ENCODE data around the gene RNF149. TPM values are rescaled to one million over a fixed set of nuclear protein-coding genes. Genes with fewer than 3 reads are reported as not detected.
"Not testable (repeated sequence)": the region's sequence is repeated elsewhere in the genome, so short reads cannot be mapped to it uniquely, and the experiment has no call there.

RNF149 gene
- total RNA-seq, 1 donor from 2014 or later = 35.0 TPM

DNA sequence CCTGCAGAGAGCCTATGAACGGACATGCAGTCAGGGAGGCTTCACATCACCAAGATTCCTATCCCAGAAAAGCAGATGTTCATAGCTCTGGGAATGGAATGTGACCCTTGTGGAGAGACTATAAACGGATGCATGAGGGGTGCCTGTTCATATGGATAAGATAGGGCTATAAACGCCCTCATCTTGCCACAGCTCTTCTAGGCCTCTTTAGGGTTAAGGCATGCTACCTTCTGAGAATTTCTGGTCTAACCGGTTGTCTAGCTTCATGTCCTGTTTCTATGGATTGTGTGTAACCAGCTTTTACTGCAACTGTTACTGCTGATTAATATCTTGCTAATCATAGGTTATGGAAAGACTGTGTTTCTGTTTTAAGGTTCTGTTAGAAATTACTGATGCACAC is 64.1 kb downstream of the RNF149 start:
- not testable (repeated sequence) for H4K20me1 ChIP-seq (ENCODE audit: low read depth); H3K27me3 Mint-ChIP-seq (ENCODE audit: insufficient read depth, low read depth); DNase-seq (ENCODE audit: low spot score); H3K4me1 ChIP-seq; H3K27me3 ChIP-seq; H3K79me2 ChIP-seq (ENCODE audit: low read depth); H3K4me3 Mint-ChIP-seq; H3K9ac ChIP-seq; H3K9me3 Mint-ChIP-seq; H3K36me3 ChIP-seq; H3F3A ChIP-seq (ENCODE audit: low read depth); H3K4me3 ChIP-seq; H3K4me1 Mint-ChIP-seq; H3K36me3 Mint-ChIP-seq; H3K4me2 ChIP-seq; H2AFZ ChIP-seq (replicated peaks); H3K27ac ChIP-seq; H3K9me3 ChIP-seq (ENCODE audit: low read depth)
- peak overlapping the region; percentile 13 for H3K27ac Mint-ChIP-seq

DNA sequence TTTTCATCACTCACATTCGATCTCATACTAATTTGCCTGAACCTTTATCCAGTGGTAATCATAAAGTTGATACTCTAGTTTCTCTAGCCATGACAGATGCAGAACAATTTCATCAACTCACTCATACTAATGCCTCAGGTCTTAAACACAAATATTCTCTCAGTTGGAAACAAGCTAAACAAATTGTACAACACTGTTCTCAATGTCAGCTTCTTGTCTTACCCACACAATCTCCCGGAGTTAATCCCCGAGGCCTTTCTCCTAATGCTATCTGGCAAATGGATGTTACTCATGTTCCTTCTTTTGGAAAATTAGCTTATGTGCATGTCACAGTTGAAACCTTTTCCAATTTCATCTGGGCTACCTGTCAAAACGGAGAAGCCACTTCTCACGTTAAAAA is 67.3 kb downstream of the RNF149 start:
- Mint-ChIP-seq H3K27me3 (ENCODE audit: insufficient read depth, low read depth) (no peaks in the 10 kb centered on the region), H3K36me3 (no peaks in the 10 kb centered on the region), H3K9me3 (no peaks in the 10 kb centered on the region), H3K4me1 (peaks cover 6% of the 10 kb centered on the region), H3K27ac (no peak overlapping the region), H3K4me3 (no peak overlapping the region)
- Histone ChIP-seq H3K4me3 (no peak overlapping the region), H3K36me3 (no peaks in the 10 kb centered on the region), H3K27ac (no peak overlapping the region), H4K20me1 (ENCODE audit: low read depth) (no peaks in the 10 kb centered on the region), H3K9me3 (ENCODE audit: low read depth) (no peaks in the 10 kb centered on the region), H3K9ac (no peak overlapping the region), H3K27me3 (no peaks in the 10 kb centered on the region), H3K4me2 (no peak overlapping the region), H3F3A (ENCODE audit: low read depth) (no peaks in the 10 kb centered on the region), H3K79me2 (ENCODE audit: low read depth) (no peaks in the 10 kb centered on the region), H2AFZ (replicated peaks) (no peak overlapping the region), H3K4me1 (no peaks in the 10 kb centered on the region)
- DNase-seq (ENCODE audit: low spot score) = no peak
- no peak for TF ChIP-seq EZH2phosphoT487 (IDR thresholded peaks at IDR 0.05)
- TF ChIP-seq, protein P1, sequence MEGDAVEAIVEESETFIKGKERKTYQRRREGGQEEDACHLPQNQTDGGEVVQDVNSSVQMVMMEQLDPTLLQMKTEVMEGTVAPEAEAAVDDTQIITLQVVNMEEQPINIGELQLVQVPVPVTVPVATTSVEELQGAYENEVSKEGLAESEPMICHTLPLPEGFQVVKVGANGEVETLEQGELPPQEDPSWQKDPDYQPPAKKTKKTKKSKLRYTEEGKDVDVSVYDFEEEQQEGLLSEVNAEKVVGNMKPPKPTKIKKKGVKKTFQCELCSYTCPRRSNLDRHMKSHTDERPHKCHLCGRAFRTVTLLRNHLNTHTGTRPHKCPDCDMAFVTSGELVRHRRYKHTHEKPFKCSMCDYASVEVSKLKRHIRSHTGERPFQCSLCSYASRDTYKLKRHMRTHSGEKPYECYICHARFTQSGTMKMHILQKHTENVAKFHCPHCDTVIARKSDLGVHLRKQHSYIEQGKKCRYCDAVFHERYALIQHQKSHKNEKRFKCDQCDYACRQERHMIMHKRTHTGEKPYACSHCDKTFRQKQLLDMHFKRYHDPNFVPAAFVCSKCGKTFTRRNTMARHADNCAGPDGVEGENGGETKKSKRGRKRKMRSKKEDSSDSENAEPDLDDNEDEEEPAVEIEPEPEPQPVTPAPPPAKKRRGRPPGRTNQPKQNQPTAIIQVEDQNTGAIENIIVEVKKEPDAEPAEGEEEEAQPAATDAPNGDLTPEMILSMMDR (IDR thresholded peaks at IDR 0.05) = no peak
- no peak for TF ChIP-seq EZH2 (IDR thresholded peaks at IDR 0.05)

DNA sequence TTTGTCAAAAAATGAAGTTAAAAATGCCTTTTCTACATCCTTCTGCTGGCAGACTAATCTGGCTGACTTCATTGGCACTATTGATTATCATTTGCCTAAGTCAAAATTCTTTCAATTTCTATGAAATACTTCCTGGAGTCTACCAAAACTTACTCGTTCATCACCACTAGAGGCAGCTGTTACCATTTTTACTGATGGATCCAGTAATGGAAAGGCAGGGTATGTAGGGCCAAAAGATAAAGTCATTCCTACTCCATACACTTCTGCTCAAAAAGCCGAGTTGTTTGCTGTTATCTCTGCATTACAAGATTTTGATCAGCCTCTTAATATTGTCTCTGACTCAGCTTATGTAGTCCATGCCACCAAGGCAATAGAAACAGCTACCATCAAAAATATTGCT is 67.8 kb downstream of the RNF149 start:
- TF ChIP-seq, protein P1 (IDR thresholded peaks at IDR 0.05) = peak; percentile 55
- peak overlapping the region; percentile 19 for H2AFZ ChIP-seq (replicated peaks)
- not testable (repeated sequence) for H3K27ac Mint-ChIP-seq; DNase-seq (ENCODE audit: low spot score); H3K79me2 ChIP-seq (ENCODE audit: low read depth); H3K27ac ChIP-seq; H3K27me3 ChIP-seq; H3K36me3 Mint-ChIP-seq; H3K9me3 Mint-ChIP-seq; H3F3A ChIP-seq (ENCODE audit: low read depth); H3K36me3 ChIP-seq; H3K4me1 ChIP-seq; H3K4me3 Mint-ChIP-seq; H3K4me3 ChIP-seq; H4K20me1 ChIP-seq (ENCODE audit: low read depth); H3K27me3 Mint-ChIP-seq (ENCODE audit: insufficient read depth, low read depth); H3K4me1 Mint-ChIP-seq; H3K9ac ChIP-seq; H3K4me2 ChIP-seq; H3K9me3 ChIP-seq (ENCODE audit: low read depth)

DNA sequence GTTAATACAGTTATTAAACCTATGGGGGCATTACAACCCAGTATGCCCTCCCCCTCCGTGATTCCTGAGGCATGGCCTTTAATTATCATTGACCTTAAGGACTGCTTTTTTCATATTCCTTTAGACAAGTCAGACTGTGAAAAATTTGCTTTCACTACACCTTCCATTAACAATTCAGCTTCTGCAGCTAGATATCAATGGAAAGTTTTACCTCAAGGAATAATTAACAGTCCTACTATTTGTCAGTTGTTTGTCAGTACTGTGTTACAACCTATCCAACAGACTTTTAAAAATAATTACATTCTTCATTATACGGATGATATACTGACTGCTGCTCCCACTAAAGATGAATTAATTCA is 68.8 kb downstream of the RNF149 start:
- H3F3A ChIP-seq (ENCODE audit: low read depth); H3K4me1 Mint-ChIP-seq; H3K79me2 ChIP-seq (ENCODE audit: low read depth); DNase-seq (ENCODE audit: low spot score); H4K20me1 ChIP-seq (ENCODE audit: low read depth); H3K36me3 Mint-ChIP-seq; H3K4me3 Mint-ChIP-seq; H3K4me1 ChIP-seq; H3K36me3 ChIP-seq; H3K4me2 ChIP-seq; H3K27ac ChIP-seq; H3K9me3 ChIP-seq (ENCODE audit: low read depth); H2AFZ ChIP-seq (replicated peaks); H3K9me3 Mint-ChIP-seq; H3K27me3 Mint-ChIP-seq (ENCODE audit: insufficient read depth, low read depth); H3K27me3 ChIP-seq; H3K9ac ChIP-seq; H3K4me3 ChIP-seq; H3K27ac Mint-ChIP-seq: not testable (repeated sequence)
